IPS-NIHi7 (cell line): ENCODE results near the gene SLC25A11.
A peak's percentile ranks its signal among the peaks of the same experiment; 100 is the strongest.

Experiments
- DNase-seq: peaks from one replicate; pipeline ENCODE4 v3.0.0; 2012; ENCODE audit warnings: mixed read lengths; ENCODE audit errors: extremely low spot score

Gene SLC25A11

DNA sequence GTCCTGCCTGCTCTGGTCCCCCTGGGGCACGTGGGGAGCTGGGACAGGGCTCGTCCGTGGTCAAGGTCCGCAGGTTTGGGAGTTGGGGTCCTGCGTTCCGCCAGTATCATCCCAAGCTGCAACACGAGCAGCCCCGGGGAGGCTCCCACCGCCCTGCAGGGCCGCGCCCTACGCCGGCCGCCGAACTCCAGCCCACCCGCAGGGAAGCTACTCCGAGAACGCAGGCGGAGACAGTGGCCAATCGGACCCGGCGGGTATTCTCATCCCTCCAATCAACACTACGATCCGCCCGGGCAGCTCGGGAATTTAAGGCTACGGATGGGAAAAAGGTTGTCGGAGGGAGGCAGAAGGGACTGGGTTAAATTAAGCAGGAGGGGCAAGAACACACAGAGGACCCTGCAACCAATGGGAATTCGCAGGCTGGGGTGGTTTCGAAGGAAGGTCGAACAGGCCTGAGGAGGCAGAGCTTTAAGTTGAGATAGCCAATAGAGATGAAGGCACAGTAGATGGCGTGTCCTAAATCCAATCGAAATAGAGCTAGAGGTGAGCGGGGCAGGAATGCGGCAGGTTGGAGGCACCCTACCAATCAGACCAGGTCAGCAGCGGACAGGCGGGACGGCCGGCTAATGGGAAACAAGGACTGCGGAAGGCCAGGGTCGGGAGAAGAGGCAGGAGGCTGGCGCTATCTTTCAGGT is 27.1 kb upstream of the SLC25A11 start:
- DNase-seq, result peak; percentile 96

DNA sequence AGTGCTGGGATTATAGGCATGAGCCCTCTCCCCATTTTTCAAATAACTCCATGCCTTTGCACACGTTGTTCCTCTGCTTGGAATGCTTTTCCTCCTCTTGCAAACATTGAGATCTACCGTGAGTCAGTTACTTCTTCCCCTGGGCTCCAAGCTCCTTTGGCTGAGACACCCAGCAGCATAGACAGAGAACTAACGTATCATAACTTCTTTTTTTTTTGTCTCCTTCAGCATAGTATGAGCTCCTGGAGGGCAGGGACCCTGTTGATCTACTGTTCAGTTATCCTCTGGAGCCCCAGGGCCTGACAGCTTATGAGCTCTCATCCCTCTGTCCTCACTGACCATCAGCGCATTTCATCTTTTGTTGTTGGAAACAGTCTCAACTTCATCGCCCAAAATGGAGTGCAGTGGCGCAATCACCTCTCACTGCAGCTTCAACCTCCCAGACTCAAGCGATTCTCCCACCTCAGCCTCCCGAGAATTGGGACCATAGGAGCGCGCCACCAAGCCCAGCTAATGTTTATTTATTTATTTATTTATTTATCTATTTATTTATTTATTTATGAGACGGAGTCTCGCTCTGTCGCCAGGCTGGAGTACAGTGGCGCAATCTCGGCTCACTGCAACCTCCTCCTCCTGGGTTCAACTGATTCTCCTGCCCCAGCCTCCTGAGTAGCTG is 25.6 kb upstream of the SLC25A11 start:
- DNase-seq, result no peak

DNA sequence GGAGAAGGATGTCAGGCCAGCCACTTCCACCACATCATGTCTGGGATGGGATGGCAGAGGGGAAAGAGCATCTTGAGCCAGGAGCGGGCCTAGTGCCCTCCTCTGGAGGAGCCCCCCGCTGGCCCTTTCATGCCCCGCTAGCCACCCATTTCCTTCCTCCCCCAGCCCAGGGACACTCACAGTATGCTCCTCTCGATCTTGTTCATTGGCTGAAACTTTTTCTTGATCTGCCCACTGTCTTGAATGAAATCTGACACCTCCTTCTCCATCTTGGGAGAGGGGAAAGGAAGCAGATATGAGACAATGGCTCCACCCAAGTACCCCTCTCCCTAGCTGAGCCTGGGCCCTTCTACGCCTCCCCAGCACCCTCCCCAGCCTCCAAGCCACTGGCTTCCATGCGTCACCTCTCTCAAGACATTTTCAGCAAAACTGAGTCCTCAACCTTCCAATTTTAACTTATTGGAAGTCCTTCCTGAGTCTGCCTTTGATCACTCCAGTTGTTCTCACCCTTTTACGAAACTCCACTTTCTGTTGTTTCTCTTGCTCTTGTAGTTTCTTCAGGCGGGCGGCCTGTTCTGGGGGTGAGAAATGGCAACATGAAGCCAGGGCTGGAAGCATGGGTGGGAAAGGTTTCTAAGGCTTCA is 20.6 kb upstream of the SLC25A11 start:
- DNase-seq, result no peak

DNA sequence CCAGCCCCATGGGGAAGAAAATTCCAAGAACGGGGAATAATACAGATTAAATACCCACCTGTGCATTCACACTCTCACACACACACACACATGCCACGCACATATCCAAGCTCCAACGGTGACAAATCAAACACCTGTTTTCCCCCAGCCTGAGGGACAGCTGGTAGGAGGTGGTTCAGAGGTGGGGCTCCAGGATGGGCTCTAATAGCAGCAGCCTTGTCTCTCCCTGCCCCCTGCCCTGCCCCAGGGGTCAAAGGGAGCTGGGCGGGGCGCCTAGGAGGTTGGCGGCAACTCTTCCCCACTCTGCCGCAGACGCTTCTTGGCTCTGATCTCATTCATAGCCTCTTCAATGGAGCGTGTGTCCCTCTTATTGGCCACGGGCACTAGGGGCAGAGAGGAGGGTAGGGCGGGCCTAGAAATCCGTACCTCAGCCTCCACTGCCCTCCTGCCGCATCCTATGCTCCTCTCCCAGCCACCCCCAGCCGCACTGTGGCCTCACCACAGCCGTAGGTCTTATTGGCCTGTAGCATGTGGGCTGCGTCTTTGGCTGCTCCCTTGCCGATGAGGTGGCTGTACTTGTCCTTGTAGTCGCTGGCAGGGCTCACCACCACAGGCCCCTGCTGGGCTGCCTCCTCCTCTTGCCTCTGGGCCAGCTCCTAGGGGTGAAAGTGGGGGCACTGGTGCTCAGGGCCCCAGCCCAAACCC is 19.6 kb upstream of the SLC25A11 start:
- no peak for DNase-seq

DNA sequence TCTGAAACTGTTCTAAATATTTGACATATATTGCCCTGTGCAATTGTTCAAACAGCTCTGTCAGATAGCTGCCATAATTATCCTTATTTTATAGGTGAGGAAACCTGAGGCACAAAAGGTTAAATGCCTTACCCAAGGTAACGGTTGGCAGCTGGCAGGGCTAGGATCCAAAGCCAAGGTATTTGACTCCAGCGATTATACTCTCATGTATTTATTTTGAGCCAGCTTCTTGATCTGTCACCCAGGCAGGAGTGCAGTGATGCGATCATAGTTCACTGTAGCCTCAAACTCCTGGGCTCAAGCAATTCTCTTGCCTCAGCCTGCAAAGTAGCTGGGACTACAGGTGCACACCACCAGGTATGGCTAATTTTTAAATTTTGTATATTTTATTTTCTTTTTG is 18.3 kb upstream of the SLC25A11 start:
- DNase-seq, result no peak

DNA sequence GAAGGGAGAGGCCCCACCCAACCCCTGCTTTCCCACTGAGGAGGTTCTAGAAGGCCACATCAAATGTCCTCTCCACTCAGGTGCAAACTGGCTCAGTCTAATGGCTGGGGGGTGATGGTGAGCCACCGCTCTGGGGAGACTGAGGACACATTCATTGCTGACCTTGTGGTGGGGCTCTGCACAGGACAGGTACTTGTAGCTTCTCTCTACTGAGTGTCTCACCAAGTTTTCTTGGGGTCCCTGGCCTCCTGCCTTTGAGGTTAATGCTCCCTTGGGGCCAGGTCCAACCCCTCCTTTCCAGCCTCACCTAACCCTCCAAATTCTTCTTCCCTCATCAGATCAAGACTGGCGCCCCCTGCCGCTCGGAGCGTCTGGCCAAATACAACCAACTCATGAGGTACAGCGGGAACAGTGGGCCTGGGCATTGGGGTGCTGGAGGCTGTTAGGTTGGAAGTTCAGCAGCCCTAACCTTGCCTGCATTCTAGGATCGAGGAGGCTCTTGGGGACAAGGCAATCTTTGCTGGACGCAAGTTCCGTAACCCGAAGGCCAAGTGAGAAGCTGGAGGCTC is 16.7 kb upstream of the SLC25A11 start:
- DNase-seq, result peak; percentile 36

DNA sequence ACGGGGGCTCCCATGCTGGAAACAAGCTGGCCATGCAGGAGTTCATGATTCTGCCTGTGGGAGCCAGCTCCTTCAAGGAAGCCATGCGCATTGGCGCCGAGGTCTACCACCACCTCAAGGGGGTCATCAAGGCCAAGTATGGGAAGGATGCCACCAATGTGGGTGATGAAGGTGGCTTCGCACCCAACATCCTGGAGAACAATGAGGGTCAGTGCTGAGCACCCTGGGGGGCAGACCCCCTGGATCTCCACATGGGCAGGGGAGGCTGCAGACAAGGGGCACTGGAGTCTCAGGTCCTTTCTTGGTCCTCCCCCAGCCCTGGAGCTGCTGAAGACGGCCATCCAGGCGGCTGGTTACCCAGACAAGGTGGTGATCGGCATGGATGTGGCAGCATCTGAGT is 15.2 kb upstream of the SLC25A11 start:
- DNase-seq, result no peak

DNA sequence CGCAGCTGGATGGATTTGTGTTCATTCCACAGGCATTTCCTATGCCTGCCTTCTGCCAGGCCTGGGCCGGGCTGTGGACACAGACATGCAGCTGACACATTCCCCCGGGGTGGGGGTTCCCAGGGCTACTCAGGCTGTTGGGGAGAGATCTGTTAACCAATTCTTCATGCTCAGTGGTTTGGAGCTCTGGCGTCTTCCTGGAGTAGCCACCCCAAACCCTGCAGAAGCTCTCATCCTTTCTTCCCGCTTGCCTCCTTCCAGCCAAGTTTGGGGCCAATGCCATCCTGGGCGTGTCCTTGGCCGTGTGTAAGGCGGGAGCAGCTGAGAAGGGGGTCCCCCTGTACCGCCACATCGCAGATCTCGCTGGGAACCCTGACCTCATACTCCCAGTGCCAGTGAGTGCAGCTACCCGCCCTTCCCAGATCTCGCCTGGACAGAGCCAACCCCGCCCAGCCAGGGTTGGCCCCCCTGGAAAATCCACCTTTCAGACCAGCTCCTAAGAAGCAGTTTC is 13.7 kb upstream of the SLC25A11 start:
- DNase-seq, result no peak

DNA sequence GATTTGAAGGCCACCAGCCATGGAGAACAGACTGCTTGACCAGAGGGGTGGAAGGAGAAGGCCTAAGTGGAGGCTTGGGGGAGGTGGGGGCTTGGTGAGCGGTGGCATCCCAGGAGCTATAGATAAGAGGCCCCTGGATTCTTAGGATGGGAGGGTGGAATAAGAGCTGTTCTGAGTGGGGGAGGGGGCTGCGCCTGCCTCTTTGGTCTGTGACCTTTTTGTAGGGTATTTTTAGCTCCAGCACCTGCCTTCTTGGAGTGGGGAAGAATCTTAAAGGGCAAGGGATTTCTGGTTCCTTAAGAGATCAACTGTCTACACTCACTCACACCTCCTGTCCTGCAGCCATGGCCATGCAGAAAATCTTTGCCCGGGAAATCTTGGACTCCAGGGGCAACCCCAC is 11.6 kb upstream of the SLC25A11 start:
- DNase-seq, result no peak

DNA sequence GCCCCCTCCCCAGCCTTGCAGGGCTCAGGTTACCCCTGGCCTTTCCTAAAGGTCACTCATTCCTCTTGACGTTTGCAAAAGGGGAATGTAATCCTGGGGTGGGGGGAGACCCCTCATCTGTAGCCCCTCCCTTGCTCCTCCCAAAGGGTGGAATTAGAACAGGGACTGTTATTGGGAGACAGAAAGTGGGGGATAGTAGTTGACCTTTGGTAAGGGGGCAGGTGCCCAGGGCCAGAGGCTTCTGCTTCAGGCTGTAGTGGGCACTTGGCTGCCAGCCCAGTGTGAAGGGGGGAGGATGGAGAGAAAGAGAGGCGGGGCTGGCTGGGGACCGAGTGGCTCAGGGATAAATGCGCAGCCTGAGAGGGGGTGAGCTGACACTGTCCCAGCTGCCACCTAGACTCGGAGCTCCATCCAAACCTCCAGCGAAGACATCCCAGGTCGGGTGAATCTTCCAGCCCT is 10.9 kb upstream of the SLC25A11 start, which contains the start of gene ENO3:
TSS of gene ENO3 (plus strand) at position 374 of the 459 bp plus-strand sequence. CDS start 711 bp downstream, outside the sequence.
- no peak for DNase-seq

DNA sequence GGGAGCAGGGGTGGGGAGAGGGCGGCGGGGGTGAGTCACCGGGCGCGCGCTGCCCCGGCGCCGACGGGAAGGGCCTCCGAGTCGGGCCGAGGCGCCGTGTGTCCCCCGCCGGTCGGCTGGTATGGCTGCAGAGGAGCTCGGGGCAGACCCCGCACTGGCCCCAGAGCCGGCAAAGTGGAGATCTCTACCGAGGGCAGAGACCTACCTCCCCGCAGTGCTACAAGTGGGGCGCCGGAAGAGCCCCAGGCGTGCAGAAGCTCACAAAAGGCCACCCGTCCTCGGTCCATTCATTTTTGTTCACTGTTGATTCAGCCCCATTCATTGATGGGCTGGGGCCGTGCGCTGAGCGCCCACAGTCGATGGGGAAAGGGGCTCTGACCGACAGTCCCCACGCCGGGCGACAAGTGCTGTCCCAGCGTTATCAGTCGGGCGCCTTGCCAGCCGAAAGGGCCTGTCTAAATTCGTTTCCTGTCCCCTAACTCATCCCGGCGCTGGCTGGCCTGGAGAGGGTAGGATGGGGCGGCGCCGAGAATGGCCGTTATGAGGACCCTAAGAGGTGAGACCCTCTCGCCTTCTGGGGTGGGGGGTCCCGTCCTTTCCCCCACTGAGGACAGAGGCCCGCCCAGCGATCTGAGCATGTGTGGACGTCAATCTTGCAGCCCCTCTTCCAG is 10.4 kb upstream of the SLC25A11 start:
- no peak for DNase-seq

DNA sequence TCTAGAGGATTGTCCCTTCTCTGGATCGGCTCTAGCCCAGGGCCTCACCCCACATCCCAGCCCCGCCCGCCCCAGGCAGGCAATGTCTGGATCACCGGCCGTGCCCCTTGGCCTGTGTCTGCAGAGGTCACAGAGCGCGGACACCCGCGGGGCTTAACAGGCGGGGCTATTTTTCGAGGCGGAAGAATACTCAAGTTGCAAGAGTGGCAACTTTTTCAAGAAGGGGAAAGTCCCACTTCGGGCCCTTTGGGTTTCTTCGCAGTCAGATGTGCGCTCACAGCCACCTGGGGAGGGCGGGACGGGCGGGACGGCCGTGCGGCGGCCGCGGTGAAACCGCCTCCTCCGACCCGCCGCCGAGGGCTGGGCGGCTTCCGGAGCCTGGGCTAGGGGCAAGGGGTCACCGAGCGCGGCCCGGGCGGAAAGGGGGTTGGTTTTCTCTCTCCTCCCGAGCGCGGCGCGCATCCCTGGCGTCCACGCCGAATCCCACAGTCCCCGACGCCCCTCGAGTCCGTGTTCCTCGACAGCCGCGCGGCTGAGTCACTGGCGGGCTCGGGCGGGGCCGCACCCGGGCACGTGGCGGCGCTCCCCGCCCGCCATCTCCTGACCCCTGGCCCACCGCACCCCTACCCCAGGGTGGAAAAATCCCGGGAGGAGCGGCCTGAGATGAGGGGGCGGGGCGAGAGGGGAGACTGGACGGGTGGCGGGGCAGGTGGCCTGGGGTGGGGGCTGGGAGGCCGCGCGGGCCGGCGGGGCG is 9.7 kb upstream of the SLC25A11 start:
- peak; percentile 80 for DNase-seq

DNA sequence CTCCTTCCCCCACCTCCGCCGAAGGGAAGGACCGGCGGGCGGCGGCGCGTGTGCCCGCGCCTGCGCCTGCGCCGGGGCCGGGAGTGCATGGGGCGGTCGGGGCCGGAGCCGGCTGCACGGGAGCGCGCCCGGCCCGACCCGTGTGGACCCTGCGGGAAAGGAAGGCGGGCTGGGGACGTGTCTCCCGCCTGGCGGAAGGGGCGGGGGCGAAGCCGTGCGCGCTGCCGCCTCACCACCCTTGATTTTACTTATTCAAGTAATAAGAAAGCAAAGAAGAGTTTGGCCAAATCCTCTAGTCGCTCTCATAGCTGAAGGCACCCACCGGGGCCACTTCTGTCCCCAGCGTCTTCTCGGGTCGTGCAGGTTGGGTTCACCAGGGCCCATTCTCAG is 9.1 kb upstream of the SLC25A11 start:
- peak; percentile 86 for DNase-seq

DNA sequence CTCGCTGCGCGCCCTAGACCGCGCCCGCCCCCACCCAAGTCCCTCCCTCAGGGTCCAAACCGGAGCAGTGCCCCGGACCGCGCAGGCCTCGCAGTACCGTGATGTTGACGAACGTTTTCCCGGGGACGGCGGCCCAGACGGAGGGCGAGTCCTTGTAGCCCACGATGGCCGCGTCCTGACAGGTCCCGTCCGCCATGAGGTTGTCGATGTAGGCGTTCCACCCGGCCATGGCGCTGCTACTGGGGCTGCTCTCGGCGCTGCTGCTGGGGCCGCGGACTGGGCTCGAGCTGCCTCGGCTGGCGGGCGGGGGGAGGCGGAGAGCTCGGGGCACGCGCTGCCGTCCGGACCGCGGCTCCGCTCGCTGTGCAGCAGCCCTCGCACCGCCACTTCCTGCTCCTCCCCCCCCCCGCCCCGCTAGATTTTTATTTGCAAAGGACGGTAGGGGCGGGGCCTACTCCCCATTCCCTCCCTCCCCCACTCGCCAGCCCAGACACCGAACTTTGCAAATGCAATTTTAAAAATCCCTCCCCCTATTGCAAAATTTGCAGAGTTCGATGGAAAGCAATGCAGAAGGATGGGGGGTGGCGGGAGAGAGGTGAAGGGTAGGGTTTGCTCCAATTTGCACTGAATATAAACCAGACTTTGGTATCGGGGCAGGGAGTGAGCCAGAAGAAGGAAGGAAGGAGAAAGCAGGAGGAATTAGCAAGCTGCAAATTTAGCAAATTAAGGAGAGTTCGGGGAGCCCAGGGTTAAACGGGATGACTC is 8.5 kb upstream of the SLC25A11 start, which contains the start of gene PFN1:
TSS of gene PFN1 (minus strand) at position 365 of the 765 bp plus-strand sequence. CDS start at position 229, 136 bp downstream.
- peak; percentile 78 for DNase-seq

DNA sequence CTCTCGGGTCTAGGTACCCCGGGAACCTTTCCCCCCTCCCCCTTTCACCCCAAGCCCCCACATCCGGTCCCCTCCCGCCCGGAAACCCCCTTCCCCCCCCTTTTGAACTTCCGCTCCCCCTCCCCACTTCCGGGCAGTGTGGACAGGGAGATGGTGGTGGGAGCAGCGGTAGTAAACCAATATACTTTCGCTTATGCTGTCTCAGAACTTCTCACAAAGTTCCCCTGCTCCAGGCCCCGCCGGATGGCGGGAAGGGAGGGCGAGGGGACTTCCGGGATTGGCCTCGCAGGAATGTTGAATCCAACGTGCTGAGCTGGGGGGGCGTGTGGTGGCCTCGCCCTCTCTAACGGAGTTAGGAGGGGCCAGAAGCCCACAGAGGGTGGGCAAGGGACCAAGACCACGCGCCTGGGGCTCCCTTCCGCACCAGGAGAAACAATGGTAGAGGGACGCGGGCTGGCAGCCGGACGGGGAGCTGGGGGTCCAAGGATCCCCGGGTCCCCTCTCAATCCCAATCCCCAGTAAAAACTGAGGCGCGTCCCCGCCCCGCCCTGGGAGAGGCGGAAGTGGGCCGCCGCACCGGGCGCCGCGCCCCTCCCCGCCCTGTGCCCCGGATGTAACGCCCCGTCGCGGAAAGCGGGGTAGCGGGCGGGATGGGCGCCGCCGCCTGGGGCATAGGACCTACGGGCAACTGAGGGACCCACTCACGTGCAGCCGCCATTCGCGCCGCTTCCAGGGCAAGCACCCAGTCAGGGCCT is 7.7 kb upstream of the SLC25A11 start:
- DNase-seq, result peak; percentile 51

DNA sequence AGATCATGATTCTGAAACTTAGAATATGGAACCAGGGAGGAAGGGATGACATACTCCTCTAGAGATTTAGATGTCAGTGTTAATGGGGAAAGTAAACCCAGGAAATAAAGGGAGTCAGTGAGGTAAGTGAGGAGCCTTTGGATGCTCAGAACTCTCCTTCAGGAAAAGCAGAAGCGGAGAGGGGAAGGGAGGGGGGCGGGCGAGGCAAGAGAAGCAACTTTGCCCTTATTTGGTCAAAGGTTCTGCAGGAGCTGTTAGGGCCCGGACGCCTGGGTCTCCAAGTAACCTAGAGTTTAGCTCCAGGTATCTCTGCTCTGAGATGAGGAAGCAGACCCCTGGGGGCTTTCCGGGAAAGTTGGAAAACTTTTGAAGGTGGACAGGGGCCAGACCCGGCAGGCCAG is 7.2 kb upstream of the SLC25A11 start:
- DNase-seq, result no peak

DNA sequence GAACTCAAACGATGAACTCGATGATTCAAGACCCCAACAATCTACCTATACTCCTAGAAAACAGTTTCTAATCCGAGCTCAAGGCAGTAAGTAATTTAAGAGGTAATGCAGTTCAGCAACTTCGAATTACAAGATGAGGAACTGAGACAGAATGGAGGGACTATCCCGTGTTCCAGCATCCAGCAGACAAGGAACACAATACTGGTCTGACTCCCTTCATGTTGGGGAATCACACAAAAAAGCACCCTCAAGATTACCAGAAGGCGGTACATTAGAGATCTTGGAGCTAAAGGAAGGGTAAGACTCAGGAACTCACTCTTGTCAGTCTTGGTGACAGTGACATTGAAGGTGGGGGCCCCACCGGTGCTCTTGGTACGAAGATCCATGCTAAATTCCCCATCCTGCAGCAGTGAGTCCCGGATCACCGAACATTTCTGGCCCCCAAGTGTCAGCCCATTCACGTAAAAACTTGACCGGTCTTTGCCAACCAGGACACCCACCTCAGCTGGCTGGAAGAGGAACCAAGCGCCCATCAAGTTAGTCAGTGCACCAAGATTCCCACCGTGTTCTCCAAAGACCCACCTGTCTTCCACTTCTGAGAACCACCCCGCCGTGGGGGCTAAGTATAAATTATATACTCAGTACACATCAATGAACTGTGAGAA is 6.6 kb upstream of the SLC25A11 start:
- no peak for DNase-seq

DNA sequence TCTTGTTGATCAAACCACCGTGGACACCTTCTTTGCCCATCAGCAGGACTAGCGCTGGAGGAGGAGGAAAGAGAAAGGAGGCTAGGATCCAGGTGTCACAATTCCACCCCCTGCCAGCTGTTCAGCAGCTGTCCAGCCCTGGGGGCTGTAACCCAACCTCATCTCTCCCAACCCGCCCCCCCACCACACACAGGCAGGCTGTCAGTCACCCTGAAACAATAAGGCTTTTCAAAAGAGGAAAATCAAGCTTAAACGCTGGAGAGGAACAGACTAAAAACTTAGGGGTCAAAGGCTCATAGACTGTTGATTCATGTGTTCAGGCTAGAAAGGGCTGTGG is 6.1 kb upstream of the SLC25A11 start:
- DNase-seq, result no peak
